KG1 (cell line): ENCODE data around the gene EPPIN.

ENCODE experiments used
- DNase-seq: peaks from one replicate; lab custom pipeline; 2025; lab: John Stamatoyannopoulos, UW

Gene EPPIN

DNA sequence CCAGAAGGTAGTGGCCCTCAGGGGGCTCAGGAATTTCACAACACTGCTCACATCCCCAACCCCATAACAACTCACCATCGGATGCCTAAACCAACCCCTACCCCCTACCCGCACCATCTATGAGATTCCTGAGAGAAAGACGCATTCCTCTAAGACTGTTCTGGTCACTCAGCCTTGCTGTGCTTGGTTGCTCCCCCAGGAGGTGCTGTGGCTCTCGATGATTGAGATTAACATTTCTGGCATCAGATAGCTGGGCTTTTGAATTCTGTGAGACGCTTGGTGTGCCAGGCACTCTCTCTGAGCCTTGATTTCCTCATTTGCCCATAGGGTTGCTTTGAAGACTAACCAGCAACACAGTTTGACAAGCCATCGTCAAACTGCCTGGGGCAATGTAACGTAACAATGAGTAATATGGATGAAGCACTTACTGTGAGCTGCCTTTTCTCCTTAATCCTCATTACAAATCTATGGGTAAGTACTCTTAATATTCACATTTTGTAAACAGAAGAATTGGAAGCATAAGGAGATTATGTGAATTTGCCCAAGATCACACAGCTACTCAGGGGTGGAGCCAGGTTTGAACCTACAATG, 8.9 kb downstream of the EPPIN start:
- DNase-seq, result no peak

GRCh38 chr20:45527294-45527693, 19.9 kb downstream of the EPPIN start:
- DNase-seq, result no peak

DNA sequence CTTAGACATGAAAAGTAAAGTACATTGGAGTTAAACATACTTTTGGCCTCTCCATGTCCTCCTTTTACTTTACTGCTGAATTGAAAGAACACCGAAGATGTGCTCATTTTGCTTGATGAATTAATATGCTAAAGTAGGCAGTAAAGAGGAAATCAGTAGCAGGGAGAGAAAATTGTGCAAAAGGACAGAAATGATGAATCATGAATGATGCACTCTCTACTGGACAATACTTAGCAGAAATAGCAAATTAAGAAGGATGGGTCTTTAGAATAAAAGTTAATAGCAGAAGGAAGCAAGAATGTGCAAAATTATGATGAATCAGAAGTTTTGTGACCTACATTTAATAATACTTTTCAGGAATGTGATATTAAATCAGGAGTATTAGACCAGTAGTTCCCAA, 23.4 kb downstream of the EPPIN start:
- DNase-seq, result no peak

DNA sequence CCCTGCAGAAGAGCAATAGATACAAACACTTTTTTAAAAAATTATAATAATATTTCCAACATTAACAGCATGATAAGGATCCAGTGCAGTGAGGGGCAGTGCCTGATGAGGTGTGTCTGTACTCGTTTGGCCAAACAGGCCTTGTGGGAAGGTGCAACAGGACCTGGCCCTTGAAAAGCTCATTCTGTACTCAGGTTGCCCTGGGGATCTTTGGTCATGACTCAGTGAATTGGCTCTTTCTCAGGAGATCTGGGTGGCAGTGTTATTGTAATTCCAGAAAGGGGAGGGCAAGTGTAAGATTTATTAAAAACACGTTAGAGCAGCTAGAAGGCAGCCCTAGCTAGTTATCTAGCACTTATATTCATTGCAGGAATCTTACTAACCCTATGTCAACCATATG, 28.9 kb downstream of the EPPIN start:
- no peak for DNase-seq

- DNase-seq, result no peak
Measured at GRCh38 chr20:45515147-45515913, 31.9 kb downstream of the EPPIN start, which contains the start of gene SPINT3. SPINT3 (minus strand) TSS chr20:45515622; CDS start chr20:45515608, 14 bp downstream.

DNA sequence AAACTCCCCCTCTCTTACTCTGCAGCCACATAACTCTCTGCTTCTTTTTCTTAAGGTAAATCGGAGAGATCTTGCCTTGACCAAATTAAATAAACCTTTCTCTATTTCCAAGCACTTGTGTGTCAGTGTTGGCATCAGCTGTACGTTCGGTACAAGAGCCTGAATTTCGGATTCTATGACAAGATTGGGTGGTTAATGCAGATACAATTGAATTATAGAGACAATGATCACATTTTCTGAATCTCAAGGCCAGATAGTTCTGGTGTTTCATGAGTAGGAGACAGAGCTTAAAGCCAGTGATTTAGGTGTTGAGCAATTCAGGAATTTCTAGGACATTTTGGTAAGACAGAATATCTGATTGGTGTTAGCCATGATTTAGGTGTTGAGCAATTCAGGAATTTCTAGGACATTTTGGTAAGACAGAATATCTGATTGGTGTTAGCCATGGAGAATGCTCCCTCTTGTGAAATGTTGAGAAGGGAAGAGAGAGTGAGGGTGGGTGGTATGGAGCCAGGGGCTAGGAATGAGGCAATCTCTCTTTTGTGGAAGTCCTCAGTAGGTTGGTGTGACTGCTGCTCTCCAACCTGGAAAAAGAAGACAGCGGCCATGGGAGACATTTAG, 36.8 kb downstream of the EPPIN start:
- DNase-seq, result no peak

- no peak for DNase-seq
Measured at GRCh38 chr20:45509091-45509490, 38.1 kb downstream of the EPPIN start.

DNA sequence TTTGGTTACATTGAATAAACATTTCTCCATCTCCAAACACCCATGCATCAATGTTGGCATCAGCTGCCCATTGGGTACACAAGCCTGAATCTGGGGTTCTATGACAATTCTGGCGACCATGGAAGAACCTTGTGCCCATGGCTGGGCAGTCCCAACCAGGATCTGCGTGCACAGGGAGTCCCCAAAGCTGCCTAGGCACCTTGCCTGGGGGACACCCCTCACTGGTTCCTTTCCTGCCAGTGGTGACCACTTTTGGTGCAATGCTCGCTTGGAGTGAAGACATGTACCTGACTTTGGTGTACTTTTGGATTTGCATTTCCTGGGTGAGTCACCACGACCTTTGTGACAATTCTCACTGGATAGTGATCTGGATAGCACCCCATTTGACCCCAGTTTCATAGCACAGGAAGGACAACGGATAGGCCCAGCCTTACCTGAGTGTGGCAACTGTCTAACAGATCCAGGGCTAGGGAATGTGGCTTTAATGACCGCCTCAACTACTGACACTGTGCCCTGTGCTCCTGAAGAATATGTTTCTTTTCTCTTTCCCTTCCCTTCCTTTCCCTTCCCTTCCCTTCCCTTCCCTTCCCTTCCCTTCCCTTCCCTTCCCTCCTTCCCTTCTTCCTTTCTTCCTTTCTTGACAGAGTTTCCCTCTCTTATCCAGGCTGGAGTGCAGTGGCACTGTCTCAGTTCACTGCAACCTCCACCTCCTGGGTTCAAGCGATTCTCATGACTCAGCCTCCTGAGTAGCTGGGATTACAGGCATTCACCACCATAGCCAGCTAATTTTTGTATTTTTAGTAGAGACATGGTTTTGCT, 38.9 kb downstream of the EPPIN start:
- DNase-seq, result no peak

GRCh38 chr20:45507011-45507820, 40.0 kb downstream of the EPPIN start:
- DNase-seq, result no peak

- DNase-seq, result no peak
Measured at GRCh38 chr20:45506398-45506797, 40.8 kb downstream of the EPPIN start.

GRCh38 chr20:45503403-45503802, 43.8 kb downstream of the EPPIN start:
- DNase-seq, result no peak

DNA sequence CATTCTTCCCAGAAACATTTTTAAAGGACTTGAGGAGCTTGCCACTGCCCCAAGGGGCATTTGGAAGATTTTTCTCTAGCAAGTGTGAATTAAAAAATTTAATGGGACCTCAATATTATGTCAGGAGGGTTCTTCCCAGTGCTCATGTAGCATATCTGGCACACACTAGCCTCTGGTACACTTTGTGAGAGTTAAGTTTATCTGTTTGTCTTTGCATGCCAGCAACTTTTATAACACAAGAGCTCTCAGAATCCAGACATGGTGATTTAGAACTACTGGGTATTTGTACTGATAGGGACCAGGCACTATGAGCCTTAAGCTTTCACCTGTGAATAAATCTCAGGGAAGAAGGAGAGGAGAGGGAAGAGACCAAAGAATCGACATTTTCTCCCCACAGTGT, 44.6 kb downstream of the EPPIN start:
- DNase-seq, result no peak

DNA sequence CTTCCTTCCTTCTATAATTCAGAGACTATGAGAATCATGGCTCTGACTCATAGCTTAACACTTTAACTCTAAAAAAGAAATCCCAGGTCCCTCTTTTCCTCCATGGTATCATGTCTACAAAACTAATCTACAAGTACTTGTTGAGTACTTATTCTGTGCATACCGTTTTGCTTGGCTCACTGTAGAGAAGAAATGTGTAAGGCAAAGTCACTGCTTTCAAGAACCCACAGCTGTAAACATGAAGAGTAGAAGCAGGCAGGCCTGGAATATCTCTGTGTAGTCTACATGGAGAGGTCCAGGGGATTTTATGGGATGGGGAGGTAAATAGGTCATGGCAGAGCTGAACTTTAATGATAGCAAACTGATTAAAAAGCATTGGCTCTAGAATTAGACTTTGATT, 45.6 kb downstream of the EPPIN start:
- DNase-seq, result no peak

DNA sequence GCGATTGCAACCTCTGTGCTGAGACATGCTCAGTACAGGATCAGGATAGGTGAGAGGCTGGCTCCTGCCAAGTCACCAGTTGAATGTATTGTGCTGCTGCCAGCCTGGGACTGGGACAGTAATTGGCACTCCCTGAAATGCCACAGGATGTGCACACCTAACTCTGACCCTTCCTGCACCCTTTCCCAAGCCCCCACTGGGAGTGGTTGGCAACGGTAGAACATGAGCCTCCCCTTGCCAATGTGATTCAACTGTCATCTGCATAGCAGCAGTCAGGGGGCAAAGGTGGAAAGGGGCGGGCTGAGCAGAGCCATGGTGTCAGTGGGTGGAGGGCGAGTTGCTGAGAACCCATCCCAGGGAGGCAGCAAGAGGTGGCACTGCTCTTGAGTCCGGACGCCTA, 47.2 kb downstream of the EPPIN start:
- no peak for DNase-seq

- no peak for DNase-seq
Measured at GRCh38 chr20:45497971-45498494, 49.2 kb downstream of the EPPIN start.

DNA sequence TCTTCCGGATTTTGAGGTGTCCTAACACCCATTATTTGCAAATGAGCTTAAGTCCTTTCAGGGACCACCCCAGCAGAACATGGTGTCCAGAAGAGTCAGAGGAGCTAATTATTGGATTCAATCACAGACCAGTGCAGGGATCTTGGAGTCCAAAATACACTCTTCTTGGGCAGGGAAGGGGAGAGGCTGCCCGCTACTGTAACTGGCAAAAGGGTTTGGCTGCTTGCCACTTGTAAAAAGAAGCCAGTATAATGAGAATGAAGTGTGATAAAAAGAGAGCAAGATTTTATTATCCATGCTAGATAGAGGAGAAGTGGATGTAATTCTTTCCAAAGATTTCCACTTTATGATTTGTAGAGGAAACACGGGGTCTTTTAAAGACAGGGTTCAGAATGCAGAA, 51.0 kb downstream of the EPPIN start:
- DNase-seq, result no peak

- no peak for DNase-seq
Measured at GRCh38 chr20:45495501-45495941, 51.7 kb downstream of the EPPIN start.
